GM18858 (cell line): ENCODE results near the gene PRPF8.

Source experiments
- ATAC-seq: cut with Tn5 transposase; IDR thresholded peaks from one replicate; pipeline ENCODE4 v1.9.1; 2021; ENCODE audit not compliant: unreplicated experiment

Gene PRPF8

GRCh38 chr17:1627982-1628855, 56.4 kb downstream of the PRPF8 start, which contains the start of gene SLC43A2:
Gene SLC43A2, minus strand, starts transcription at chr17:1628834. Its CDS starts 960 bp downstream, at chr17:1627874.
- ATAC-seq: no peak

GRCh38 chr17:1627182-1627981, 57.3 kb downstream of the PRPF8 start:
- no peak for ATAC-seq

DNA sequence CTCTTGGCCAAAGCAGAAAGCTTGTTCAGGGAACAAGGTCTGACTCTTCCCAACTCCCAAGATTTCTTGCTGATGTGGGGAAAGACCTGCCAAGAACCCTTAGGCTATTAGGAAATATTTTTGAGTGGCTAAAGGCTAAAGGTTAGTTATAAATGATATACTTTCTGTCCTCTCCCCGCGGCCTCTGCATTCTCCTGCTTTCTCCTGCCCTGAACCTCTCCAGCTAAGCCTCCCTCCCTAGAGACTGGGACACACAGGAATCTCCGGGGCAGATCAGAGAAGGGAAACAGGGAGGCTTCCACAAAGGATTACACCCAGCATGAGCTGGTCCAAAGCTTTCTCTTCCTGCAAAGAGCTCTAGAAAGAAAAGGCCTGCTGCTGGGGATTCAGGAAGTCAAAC, 58.3 kb downstream of the PRPF8 start:
- ATAC-seq: no peak

DNA sequence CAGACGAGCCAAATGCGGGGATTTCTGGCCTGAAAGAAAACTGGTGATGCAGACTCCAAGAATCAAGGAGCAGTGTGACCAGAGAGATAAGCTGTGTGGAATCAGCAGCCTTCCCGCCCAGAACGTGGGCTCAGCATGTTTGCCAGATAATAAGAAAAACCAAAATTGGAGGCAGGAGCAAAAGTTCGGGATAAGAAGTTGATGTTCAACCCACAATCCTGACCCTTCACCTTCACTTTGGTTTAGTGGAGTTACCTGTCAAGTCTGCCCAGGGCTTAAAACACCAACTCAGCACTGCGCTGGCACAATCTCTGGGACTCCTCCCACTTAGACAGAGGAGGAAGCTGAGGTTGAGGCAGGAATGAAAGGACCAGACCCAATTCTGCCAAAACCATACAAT, 59.1 kb downstream of the PRPF8 start:
- ATAC-seq: no peak

GRCh38 chr17:1625053-1625452, 59.6 kb downstream of the PRPF8 start:
- no peak for ATAC-seq

DNA sequence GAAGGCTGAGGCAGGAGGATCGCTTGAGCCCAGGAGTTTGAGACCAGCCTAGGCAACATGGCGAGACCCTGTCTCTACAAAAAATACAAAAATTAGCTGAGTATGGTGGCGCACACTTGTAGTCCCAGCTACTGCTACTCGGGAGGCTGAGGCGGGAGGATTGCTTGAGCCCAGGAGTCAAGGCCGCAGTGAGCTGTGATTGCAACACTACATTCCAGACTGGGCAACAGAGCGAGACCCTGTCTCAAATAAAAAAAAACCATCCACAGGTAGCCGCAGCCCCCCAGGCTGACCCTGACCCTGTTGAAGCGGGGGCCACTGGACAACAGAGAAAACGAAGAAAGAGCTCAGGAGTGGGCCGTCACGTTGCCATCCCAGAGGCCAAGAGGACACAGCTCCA, 60.0 kb downstream of the PRPF8 start:
- ATAC-seq: no peak

DNA sequence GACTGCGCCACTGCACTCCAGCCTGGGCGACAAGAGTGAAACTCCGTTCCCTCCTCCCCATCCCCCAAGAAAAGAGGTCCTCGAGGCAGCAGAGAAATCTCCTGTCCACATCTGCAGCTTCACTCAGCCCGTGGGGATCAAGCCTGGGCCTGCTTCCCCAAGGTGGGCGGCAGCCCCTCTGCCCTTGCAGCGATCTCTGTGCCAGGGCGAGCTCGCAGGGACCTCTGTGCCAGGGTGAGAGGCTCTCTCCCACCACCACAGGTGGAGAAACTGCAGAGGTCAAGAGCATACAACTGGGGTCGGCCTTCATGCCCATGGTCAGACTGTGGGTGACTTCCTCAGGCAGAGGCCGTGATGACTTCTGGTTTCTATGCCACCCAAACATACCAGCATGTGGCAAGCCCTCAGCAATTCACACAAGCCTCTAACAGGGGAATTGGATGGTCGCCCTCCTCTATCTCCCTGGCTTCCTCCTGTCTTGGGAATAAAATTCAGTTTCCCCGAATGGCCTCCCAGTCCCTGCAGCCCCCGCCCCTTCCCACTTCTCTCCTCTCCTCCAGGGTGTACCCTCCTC, 61.5 kb downstream of the PRPF8 start:
- ATAC-seq: no peak

DNA sequence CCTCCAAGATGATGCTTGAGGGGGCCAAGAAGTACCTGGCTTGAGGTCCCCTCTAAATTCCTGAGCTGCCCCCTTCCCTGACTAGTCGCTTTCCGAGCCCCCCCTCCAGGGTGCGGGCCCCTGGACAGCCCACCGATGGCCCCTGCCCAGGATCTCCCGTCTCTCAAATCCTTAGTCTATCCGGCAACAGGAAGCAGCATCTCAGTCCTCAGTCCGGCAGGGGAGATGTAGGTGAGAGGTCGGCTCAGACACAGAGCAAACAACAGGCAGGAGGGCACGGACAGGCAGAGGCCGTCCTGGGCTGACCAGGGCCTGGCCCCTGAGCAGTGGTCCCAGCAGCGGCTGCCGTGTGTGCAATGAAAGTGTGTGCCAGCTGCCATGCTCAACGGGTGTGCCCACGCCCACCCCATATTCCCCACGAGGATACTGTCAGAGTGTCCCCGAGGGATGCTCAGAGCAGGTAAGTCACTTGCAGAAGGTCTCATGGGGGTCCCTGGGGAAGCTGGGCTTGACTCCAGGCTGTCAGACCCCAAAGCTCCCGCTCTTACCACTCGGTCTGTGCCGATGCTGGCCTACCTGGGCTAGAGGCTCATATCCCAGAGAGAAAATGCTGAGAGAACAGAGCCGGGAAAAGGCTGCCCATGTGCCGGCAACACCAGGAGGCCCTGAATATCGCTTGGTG, 63.3 kb downstream of the PRPF8 start:
- no peak for ATAC-seq

GRCh38 chr17:1620486-1620885, 64.2 kb downstream of the PRPF8 start:
- ATAC-seq: no peak

GRCh38 chr17:1617620-1618174, 67.0 kb downstream of the PRPF8 start:
- ATAC-seq: no peak

- no peak for ATAC-seq
Measured at GRCh38 chr17:1616101-1616500, 68.6 kb downstream of the PRPF8 start.

DNA sequence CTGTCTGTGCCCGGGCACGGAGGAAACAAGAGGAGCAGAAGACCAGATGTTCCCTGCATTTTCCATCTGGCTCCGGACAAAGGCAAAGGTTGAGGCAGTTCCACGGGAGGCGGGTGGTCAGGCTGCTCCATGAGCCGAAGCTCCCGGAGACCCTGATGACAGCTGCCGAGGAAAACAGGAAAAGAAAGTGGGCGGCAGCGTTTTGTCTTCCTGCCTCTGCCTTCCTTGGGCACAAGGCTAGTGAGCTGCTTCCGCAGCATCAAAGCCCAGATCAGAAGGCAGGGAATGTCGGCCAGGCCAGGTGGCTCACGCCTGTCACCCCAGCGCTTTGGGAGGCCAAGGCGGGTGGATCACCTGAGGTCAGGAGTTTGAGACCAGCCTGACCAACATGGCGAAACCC, 72.3 kb downstream of the PRPF8 start:
- ATAC-seq: no peak

DNA sequence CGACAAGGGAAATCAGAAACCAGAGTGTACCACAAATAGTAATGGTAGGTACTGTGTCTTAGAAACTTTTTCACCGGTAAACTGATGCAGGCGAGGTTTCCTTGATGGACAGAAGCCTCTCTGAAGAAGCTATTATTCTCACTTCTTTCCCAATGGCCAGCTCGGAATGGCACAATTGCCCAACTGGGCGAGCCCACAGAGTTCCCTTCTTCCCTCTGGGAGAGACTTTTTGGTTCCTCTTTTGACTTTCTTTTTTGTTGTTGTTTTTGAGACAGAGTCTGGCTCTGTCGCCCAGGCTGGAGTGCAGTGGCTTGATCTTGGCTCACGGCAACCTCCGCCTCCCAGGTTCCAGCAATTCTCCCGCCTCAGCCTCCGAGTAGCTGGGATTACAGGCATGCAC, 73.0 kb downstream of the PRPF8 start:
- ATAC-seq: no peak

DNA sequence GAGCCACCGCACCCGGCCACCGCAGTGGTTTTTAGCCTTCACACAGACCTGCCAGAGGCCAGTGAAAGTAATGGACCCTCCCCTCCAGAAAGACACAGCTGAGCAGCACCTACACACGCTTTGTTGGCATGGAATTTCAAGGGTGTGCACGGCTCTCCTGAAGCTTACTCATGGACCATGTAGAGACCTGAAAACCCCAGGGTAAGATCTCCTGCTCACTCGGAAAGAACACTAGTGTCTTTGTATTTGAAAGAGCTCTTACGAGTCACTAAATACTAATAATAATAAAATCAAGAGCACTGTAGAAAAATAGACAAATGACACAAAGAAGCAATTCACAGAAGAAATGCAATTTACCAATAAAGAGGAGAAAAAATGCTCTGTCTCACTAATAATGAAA, 76.0 kb downstream of the PRPF8 start:
- no peak for ATAC-seq

GRCh38 chr17:1607971-1608320, 76.7 kb downstream of the PRPF8 start:
- no peak for ATAC-seq

GRCh38 chr17:1606352-1606985, 78.2 kb downstream of the PRPF8 start:
- ATAC-seq: no peak

- no peak for ATAC-seq
Measured at GRCh38 chr17:1605681-1606351, 78.9 kb downstream of the PRPF8 start.

DNA sequence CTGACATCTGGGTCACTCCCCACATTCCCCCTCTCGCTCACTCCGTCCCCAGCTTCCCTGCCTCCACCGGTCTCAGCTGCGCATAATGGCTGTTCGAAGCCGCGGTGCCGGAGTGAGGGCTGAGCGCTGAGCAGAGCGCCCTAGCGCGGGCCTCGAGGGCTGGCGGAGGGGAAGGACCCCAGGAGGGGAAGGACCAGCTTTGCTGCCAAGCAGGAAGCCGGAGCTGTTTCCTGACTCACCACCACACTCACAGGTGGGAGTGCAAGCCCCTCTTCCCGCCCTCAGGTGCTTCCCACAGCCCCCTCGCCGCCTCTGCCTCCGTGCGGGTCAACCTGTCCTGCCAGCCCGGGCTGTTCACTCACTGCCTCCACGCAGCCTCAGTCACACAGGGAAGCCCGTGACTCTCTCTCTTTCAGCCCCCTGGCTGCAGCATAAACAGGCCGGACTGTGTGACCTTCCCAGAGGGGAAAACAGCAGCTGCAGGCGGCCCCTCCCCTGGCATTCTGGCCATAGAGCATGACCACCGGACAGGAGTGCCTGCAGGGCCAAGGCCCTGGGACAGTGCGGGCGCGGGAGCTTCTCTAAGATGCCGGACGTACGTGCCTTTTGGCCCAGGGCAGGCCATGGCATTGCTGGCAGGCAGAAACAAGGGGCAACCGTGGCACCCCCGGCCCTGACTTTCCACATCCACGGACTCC, 79.7 kb downstream of the PRPF8 start:
- no peak for ATAC-seq

- ATAC-seq: no peak
Measured at GRCh38 chr17:1601571-1601970, 83.1 kb downstream of the PRPF8 start.
